SH-SY5Y (cell line): ENCODE data around the gene LGALS8.

Experiments used
- GATA2 ChIP-seq: IDR thresholded peaks from 2 replicates; pipeline ENCODE4 v1.6.1; 2011; ENCODE audit warnings: mild to moderate bottlenecking, low read depth, low read length
- GATA3 ChIP-seq: IDR thresholded peaks from 2 replicates; pipeline ENCODE4 v1.6.1; 2011; ENCODE audit warnings: low read depth, mild to moderate bottlenecking, low read length, moderate library complexity

DNA sequence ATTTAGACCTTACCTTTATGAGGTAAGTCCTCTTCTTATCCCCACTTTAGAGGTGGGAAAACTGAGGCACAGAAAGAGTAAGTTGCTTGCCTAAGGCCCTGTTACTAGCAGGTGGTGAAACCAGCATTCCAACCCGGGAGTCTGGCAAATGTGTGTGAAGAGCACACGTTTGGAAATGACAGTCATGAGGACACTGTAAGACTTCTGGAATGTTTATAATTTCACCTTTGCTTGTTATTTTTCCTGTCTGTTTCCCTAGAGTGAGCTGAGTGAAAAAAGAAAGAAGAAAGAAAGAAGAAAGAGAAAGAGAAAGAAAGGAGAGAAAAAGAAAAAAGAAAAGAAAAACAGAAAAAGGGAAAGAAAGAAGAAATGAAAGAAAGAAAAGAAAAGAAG is 21.2 kb upstream of the LGALS8 start:
- TF ChIP-seq GATA2 (no peak), GATA3 (no peak)
